CD4-positive, alpha-beta T cell treated with Interleukin-2 at 100 ng/mL for 4 hours (primary cell): ENCODE measurements around the gene TMEM245.

Experiments
- DNase-seq: peaks from one replicate; pipeline ENCODE4 v3.0.0-alpha.2; 2020; ENCODE audit warnings: low spot score

Gene TMEM245

GRCh38 chr9:109119439-109120203 lies at the start of gene TMEM245:
Gene TMEM245, minus strand, starts transcription at chr9:109119947. Its CDS starts 34 bp downstream, at chr9:109119913.
- DNase-seq: peak; percentile 97

- no peak for DNase-seq
Measured at GRCh38 chr9:109168170-109168569, 48.4 kb upstream of the TMEM245 start.

- DNase-seq: no peak
Measured at GRCh38 chr9:109167716-109168115, 48.0 kb upstream of the TMEM245 start.

- DNase-seq: no peak
Measured at GRCh38 chr9:109166771-109167601, 47.2 kb upstream of the TMEM245 start, which contains the start of gene FRRS1L. Gene FRRS1L, minus strand, starts transcription at chr9:109167249. Its CDS starts 111 bp downstream, at chr9:109167138.

- no peak for DNase-seq
Measured at GRCh38 chr9:109166171-109166770, 46.5 kb upstream of the TMEM245 start.

GRCh38 chr9:109164042-109164441 lies 44.3 kb upstream of the TMEM245 start:
- DNase-seq: no peak

- no peak for DNase-seq
Measured at GRCh38 chr9:109163194-109163593, 43.4 kb upstream of the TMEM245 start.

GRCh38 chr9:109162677-109163076 lies 42.9 kb upstream of the TMEM245 start:
- DNase-seq: no peak

- no peak for DNase-seq
Measured at GRCh38 chr9:109161471-109161870, 41.7 kb upstream of the TMEM245 start.

- DNase-seq: no peak
Measured at GRCh38 chr9:109159583-109159982, 39.8 kb upstream of the TMEM245 start.

GRCh38 chr9:109158651-109159050 lies 38.9 kb upstream of the TMEM245 start:
- no peak for DNase-seq

- DNase-seq: no peak
Measured at GRCh38 chr9:109156708-109157107, 37.0 kb upstream of the TMEM245 start.

GRCh38 chr9:109150925-109151545 lies 31.3 kb upstream of the TMEM245 start:
- no peak for DNase-seq

- DNase-seq: no peak
Measured at GRCh38 chr9:109149722-109150121, 30.0 kb upstream of the TMEM245 start.

- no peak for DNase-seq
Measured at GRCh38 chr9:109149089-109149488, 29.3 kb upstream of the TMEM245 start.

- no peak for DNase-seq
Measured at GRCh38 chr9:109145051-109145450, 25.3 kb upstream of the TMEM245 start.

- peak; percentile 2 for DNase-seq
Measured at GRCh38 chr9:109143881-109144562, 24.3 kb upstream of the TMEM245 start.

GRCh38 chr9:109141375-109141774 lies 21.6 kb upstream of the TMEM245 start:
- no peak for DNase-seq

- DNase-seq: no peak
Measured at GRCh38 chr9:109139851-109140250, 20.1 kb upstream of the TMEM245 start.

GRCh38 chr9:109138421-109138820 lies 18.7 kb upstream of the TMEM245 start:
- no peak for DNase-seq

- no peak for DNase-seq
Measured at GRCh38 chr9:109134167-109134578, 14.4 kb upstream of the TMEM245 start.

- DNase-seq: no peak
Measured at GRCh38 chr9:109133533-109133932, 13.8 kb upstream of the TMEM245 start.
